Measurements from ENCODE around the gene XRCC4. TPM values are rescaled to one million over a fixed set of nuclear protein-coding genes. Genes with fewer than 3 reads are reported as not detected.

Gene XRCC4
- total RNA-seq, 1 donor: 8.0 TPM

GRCh38 chr5:83169571-83170337 is 92.4 kb downstream of the XRCC4 start:
- H3K4me3 ChIP-seq (ENCODE audit: insufficient read depth, low read length): no peak overlapping the region
- H3K27me3 ChIP-seq (ENCODE audit: insufficient read depth, low read length): no peaks in the 10 kb centered on the region
- H3K4me2 ChIP-seq (ENCODE audit: insufficient read depth, low read length): no peak overlapping the region
- H3K4me1 ChIP-seq (ENCODE audit: insufficient read depth, low read length): no peaks in the 10 kb centered on the region
- H3K36me3 ChIP-seq (ENCODE audit: insufficient read depth, low read length): no peaks in the 10 kb centered on the region
- H4K20me1 ChIP-seq (ENCODE audit: insufficient read depth, low read length): no peaks in the 10 kb centered on the region
- TF ChIP-seq CTCF (IDR thresholded peaks at IDR 0.05; ENCODE audit: extremely low read depth, low read depth, low read length): no peak
- no peaks in the 10 kb centered on the region for H3K79me2 ChIP-seq (ENCODE audit: insufficient read depth, low read length)
- H3K27ac ChIP-seq (ENCODE audit: low read depth, low read length): no peak overlapping the region
- DNase-seq (ENCODE audit: insufficient read length, low spot score, missing footprints): no peak
- no peaks in the 10 kb centered on the region for H3K9me3 ChIP-seq (ENCODE audit: low read depth, low read length)
- no peak overlapping the region for H2AFZ ChIP-seq (ENCODE audit: low read length)

- no peak for TF ChIP-seq CTCF (IDR thresholded peaks at IDR 0.05; ENCODE audit: extremely low read depth, low read depth, low read length)
- Histone ChIP-seq H3K4me2 (ENCODE audit: insufficient read depth, low read length) (no peak overlapping the region), H3K9me3 (ENCODE audit: low read depth, low read length) (no peaks in the 10 kb centered on the region), H3K4me3 (ENCODE audit: insufficient read depth, low read length) (no peak overlapping the region), H3K79me2 (ENCODE audit: insufficient read depth, low read length) (no peaks in the 10 kb centered on the region), H2AFZ (ENCODE audit: low read length) (no peak overlapping the region), H3K27ac (ENCODE audit: low read depth, low read length) (no peak overlapping the region), H3K4me1 (ENCODE audit: insufficient read depth, low read length) (no peaks in the 10 kb centered on the region), H3K36me3 (ENCODE audit: insufficient read depth, low read length) (no peaks in the 10 kb centered on the region), H4K20me1 (ENCODE audit: insufficient read depth, low read length) (no peaks in the 10 kb centered on the region), H3K27me3 (ENCODE audit: insufficient read depth, low read length) (no peaks in the 10 kb centered on the region)
- DNase-seq (ENCODE audit: insufficient read length, low spot score, missing footprints): no peak
Measured at GRCh38 chr5:83172011-83172410, 94.7 kb downstream of the XRCC4 start.

GRCh38 chr5:83172655-83173054 is 95.3 kb downstream of the XRCC4 start:
- no peaks in the 10 kb centered on the region for H3K36me3 ChIP-seq (ENCODE audit: insufficient read depth, low read length)
- H3K4me2 ChIP-seq (ENCODE audit: insufficient read depth, low read length): no peak overlapping the region
- no peaks in the 10 kb centered on the region for H4K20me1 ChIP-seq (ENCODE audit: insufficient read depth, low read length)
- H3K27ac ChIP-seq (ENCODE audit: low read depth, low read length): no peak overlapping the region
- TF ChIP-seq CTCF (IDR thresholded peaks at IDR 0.05; ENCODE audit: extremely low read depth, low read depth, low read length): no peak
- DNase-seq (ENCODE audit: insufficient read length, low spot score, missing footprints): no peak
- no peaks in the 10 kb centered on the region for H3K9me3 ChIP-seq (ENCODE audit: low read depth, low read length)
- H3K27me3 ChIP-seq (ENCODE audit: insufficient read depth, low read length): no peaks in the 10 kb centered on the region
- no peak overlapping the region for H3K4me3 ChIP-seq (ENCODE audit: insufficient read depth, low read length)
- H3K4me1 ChIP-seq (ENCODE audit: insufficient read depth, low read length): no peaks in the 10 kb centered on the region
- H3K79me2 ChIP-seq (ENCODE audit: insufficient read depth, low read length): no peaks in the 10 kb centered on the region
- H2AFZ ChIP-seq (ENCODE audit: low read length): no peak overlapping the region

- TF ChIP-seq CTCF (IDR thresholded peaks at IDR 0.05; ENCODE audit: extremely low read depth, low read depth, low read length): no peak
- Histone ChIP-seq H3K4me3 (ENCODE audit: insufficient read depth, low read length) (no peak overlapping the region), H4K20me1 (ENCODE audit: insufficient read depth, low read length) (no peaks in the 10 kb centered on the region), H3K4me1 (ENCODE audit: insufficient read depth, low read length) (no peaks in the 10 kb centered on the region), H3K79me2 (ENCODE audit: insufficient read depth, low read length) (no peaks in the 10 kb centered on the region), H3K27ac (ENCODE audit: low read depth, low read length) (no peak overlapping the region), H3K36me3 (ENCODE audit: insufficient read depth, low read length) (no peaks in the 10 kb centered on the region), H3K9me3 (ENCODE audit: low read depth, low read length) (no peaks in the 10 kb centered on the region), H2AFZ (ENCODE audit: low read length) (no peak overlapping the region), H3K4me2 (ENCODE audit: insufficient read depth, low read length) (no peak overlapping the region), H3K27me3 (ENCODE audit: insufficient read depth, low read length) (no peaks in the 10 kb centered on the region)
- DNase-seq (ENCODE audit: insufficient read length, low spot score, missing footprints): no peak
Measured at GRCh38 chr5:83173826-83174225, 96.5 kb downstream of the XRCC4 start.
